SIG-M5 treated with dmso at 0.1 percent for 504 hours (cell line): ENCODE data around the gene ATP12A.
A peak's percentile ranks its signal among the peaks of the same experiment; 100 is the strongest.
"Not testable (repeated sequence)": the region's sequence is repeated elsewhere in the genome, so short reads cannot be mapped to it uniquely, and the experiment has no call there.

Source experiments
- DNase-seq: peaks from one replicate; lab custom pipeline; 2025; ENCODE audit not compliant: unreplicated experiment; lab: John Stamatoyannopoulos, UW

Gene ATP12A

GRCh38 chr13:24725379-24725778 is 45.2 kb downstream of the ATP12A start:
- peak; percentile 29 for DNase-seq

DNA sequence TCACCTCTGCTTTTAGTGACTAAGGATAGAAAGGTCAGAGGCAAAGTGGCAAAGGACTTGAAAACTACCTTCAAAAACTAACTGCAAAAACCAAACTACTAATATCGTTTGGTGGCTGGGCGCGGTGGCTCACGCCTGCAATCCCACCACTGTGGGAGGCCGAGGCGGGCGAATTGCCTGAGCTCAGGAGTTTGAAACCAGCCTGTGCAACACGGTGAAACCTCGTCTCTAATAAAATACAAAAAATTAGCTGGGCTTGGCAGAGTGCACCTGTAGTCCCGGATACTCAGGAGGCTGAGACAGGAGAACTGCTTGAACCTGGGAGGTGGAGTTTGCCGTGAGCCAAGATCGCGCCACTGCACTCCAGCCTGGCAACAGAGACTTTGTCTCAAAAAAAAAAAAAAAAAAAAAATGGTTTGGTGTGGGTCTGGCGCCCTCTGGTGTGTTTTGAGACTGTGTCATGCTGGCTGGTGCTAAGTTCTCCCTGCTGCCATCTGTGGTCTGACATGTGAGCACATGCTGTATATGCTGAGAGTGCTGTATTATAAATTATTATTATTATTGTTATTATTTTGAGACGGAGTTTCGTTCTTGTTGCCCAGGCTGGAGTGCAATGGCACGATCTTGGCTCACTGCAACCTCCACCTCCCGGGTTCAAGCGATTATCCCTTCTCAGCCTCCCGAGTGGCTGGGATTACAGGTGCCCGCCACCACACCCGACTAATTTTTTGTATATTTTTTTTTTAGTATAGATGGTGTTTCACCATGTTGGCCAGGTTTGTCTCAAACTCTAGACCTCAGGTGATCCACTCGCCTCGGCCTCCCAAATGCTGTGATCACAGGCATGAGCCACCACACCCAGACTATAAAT is 47.8 kb downstream of the ATP12A start:
- DNase-seq: peak; percentile 87

DNA sequence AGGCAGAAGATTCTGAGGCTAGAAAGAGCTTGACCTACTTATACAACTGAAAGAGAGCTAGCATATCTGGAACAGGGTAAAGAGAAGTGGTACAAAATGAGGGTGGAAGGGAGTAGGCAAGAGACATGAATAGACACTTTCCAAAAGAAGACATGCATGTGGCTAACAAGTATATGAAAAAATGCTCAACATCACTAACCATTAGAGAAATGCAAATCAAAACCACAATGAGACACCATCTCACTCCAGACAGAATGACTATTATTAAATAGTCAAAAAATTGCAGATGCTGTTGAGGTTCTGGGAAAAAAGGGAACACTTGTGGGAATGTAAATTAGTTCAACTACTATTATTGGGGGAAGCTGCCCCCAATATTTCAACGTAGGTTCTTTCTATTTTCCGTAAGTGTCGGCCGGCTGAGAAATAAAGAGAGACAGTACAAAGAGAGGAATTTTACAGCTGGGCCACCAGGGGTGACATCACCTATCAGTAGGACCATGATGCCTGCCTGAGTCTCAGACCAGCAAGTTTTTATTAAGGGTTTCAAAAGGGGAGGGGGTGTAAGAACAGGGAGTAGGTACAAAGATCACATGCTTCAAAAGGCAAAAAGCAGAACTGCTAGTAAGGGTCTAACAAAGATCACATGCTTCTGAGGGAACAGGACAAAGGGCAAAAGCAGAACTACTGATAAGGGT is 50.8 kb downstream of the ATP12A start:
- not testable (repeated sequence) for DNase-seq

DNA sequence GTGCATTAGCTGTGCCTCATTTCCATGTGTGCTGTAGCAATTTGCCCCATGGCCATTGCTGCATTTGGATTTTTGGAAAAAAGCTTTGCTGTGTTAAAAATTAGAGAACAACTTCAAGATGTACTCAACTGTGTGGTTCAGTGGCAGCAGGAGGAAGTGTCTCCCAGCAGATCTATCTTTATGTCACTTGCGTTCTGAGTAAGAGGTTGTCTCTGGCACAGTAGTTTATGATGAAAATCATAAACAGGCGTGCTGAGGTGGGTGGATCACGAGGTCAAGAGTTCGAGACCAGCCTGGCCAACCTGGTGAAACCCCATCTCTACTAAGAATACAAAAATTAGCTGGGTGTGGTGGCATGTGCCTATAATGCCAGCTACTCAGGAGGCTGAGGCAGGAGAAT is 54.7 kb downstream of the ATP12A start:
- peak; percentile 19 for DNase-seq

DNA sequence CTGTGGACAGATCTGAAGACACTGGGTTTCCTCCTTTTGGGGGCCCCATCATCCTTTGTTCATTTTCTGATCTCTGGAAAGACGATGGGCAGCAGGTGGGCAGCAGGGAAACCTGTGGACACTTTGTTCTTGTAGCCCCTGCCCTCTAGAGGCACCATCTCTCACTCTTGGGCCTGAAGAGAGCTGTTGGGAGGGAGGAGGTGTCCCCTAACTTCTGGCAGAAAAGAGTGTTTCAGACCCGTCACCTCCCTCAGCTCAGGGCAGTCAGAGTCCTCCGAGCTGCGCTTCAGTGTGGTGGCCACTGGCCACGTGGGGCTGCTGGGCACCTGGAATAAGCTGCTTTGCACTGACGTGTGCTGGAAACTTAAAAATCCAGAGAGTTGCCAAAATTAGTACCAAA is 56.8 kb downstream of the ATP12A start:
- DNase-seq: no peak

DNA sequence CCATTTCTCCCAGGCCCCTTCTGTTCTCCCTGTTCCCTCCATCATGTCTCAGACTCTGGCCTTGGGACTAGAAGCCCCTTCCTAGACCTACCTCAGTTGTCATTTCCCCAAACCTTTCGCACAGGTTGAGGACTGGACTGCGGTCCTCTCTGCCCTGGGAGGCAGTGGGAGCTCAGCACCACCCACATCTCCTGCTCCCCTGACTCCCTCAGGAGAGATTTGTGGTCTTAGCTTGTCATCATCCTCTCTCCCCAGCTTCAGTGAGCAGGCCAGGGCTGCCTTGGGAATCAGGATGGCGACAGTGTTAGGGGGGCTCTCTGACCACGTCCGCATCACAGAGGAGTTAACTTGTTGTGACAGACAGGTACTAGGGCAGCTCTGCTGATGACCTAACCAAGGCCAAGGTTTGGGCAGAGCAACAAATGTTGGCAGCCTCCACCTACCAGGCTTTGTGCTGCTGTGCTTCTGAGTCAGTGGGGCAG is 58.2 kb downstream of the ATP12A start:
- DNase-seq: no peak

DNA sequence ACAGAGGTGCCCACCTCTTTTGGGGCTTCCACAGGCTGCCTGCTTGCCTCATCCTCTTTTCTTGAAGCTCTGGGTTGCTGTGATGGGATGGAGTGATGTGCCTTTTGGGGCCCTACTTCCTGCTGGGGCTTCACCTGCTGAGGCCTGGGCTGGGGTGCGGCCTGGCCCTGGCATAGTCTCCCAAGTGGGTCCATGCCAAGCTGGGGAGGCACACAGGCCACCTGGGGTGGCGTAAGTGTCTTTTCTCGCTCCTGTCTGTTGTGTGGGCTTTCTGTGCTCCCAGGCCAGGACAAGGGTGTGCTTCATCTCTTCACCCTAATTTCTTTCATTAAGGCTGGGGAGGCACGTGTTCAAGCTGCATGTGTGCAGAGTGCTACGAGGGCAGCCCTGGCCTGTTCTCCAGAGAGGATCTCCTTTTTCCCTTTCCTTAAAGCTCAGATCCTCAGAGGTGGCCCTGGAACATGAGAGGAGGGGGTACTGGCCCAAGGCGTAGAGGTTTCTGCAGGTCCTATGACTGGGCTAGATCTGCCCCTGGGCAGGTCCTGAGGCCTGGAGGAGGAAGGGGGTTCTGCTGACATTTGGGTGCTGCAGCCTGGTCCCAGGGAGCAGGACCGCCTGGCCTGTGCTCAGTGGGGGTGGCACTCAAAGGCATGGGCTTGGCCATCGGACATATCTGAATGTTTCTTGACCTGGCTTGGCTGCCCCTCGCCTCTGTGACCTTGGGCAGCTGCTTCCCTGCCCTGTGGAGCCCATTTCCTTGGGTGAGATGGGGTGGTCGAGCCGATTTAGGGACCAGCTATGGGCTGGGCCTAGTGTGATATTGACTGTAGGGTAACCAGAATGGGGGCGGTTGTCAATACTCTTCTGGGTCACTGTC is 60.0 kb downstream of the ATP12A start:
- no peak for DNase-seq

DNA sequence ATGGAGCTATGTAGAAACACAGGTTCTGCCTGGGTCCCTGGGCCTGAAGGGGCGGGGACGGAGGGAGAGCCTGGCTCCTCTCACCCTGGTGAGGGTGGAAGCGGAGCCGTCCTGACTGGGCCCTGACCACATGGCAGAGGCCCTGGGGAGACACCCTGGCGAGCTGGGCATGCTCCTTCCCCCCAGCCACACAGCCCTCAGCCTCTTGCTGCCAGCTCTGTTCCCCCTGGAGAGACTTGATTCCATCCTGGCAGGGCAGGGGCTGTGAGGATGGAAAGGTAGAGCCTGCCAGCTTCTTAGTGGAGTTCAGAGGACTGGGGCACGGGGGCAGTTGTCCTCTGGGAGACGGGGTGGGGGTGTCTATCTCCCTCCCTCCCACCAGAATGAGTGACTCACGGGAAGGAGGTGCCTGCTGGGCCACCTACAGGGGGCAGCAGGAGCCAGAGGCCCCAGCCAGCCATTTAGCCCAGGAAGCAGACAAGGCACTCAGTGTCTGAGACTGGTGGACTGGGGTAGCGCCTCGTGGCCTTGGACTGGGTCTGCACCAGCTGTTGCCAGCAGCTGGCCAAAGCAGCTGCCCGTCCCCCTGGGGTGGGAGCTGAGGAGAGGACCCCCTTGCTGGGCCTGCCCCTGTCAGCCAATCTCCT is 60.9 kb downstream of the ATP12A start:
- DNase-seq: no peak

DNA sequence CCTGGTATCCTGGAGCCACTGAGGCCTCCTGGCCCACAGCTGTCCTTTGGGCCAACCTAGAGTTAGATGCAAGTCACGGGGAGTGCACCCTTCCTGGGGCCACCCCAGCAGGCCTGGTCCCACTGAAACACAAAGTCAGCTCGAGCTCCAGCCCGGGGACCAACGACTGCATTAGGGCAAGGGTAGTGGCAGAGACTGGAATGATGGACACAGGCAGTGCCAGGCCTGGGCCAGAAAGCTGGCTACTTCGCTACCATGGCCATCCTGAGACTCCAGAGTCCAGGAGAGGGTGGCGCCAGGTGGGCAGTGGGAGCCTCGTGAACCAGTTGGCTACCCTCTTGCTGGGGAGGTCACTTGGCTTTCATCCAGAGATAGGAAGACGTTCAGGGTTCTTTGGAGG is 61.6 kb downstream of the ATP12A start:
- DNase-seq: no peak

- peak; percentile 11 for DNase-seq
Observed at GRCh38 chr13:24742294-24742693, 62.1 kb downstream of the ATP12A start.

- DNase-seq: no peak
Observed at GRCh38 chr13:24742977-24743376, 62.8 kb downstream of the ATP12A start.

DNA sequence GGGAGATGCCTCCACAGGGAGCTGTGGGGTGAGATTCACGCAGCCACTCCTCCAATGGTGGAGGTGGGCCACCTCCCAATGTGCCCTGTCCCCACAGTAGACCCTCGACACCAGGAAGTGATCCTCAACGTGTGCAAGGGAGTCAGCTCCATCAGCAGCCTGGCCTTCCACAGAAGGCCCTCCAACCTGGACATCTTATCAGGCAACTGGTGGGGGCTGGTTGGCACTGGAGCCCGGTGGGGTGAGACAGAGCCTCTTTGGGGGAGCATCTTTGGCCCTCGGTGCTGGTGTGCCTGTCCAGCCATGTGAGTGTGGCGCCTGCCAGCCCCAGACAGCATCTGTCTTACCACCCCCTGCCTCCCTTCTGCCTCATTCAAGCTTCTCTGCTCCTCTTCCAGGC is 64.0 kb downstream of the ATP12A start:
- no peak for DNase-seq

DNA sequence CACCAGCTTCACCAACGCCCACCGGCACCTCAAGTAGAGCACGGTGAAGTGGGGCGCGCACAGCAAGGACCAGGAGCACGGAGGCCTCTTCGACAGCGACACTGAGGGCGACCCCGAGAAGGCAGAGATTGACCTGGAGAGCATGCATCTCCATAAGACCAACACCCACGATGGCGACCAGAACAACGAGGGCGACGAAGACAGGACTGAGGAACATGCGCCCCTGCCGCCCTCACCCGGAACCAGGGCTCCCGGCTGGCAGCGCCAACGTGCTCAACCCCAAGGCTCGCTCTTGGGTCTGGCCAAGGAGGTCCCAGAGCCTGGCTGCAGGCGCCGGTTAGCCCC is 65.3 kb downstream of the ATP12A start:
- DNase-seq: no peak

GRCh38 chr13:24745861-24746617 is 65.8 kb downstream of the ATP12A start:
- DNase-seq: no peak

GRCh38 chr13:24746618-24747247 is 66.5 kb downstream of the ATP12A start:
- no peak for DNase-seq

GRCh38 chr13:24747248-24748060 is 67.2 kb downstream of the ATP12A start:
- DNase-seq: no peak

GRCh38 chr13:24748061-24748400 is 67.8 kb downstream of the ATP12A start:
- no peak for DNase-seq

DNA sequence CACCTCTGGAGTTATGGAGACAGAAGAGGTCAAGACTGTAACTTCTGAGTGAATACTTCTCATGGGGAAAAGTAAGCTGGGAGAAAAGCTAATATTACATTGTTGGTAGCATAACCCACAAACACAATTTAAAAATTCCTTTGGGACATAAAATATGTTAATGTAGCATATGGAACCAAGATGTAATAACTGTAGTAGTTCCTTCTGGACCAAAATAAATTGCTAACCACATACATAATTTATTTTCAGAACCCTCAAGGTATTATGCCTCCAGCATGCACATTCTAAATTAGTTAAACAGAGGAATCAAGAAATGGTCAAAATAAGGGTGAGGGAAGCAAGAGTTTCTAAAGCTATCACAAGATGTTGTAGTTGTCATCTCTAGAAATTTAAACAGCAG is 79.0 kb downstream of the ATP12A start:
- DNase-seq: no peak
